Measurements from ENCODE around the gene GPHN. TPM values are rescaled to one million over a fixed set of nuclear protein-coding genes. Genes with fewer than 3 reads are reported as not detected.
A peak's percentile ranks its signal among the peaks of the same experiment; 100 is the strongest.

GPHN gene
- total RNA-seq, 6 donors from 2014 or later = 24.4 to 45.1 (median 31.5) TPM

DNA sequence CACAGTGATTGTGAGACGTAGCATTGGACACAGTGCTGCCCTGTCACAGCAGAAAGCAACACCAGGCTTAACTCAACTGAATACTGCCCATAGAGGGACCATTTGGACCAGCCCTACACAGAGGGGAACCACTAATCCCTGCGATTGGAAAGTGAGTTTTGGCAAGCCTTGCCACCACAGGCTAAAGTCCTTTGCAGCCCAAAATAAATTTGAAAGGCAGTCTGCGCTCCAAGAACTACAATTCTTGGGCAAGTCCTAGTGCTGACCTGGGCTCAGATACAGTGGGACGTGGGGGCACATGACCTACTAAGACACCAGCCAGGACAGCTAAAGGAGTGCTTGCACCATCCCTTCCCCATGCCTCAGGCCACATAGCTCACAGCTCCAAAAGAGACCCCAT is 349.9 kb downstream of the GPHN start:
- H3K27ac ChIP-seq = no peak overlapping the region
- no peaks in the 10 kb centered on the region for H3K4me1 ChIP-seq
- no peaks in the 10 kb centered on the region for H3K9me3 ChIP-seq
- 93 to 100% methylated on average over 2 to 4 of the region's 4 CpGs for WGBS, 2 donors
- DNase-seq (no peak), ATAC-seq (ENCODE audit: low FRiP score in 2 of 2) (peak in 1 of 2 donors; percentile 43)
- H3K4me3 ChIP-seq = no peak overlapping the region
- TF ChIP-seq, protein P1, sequence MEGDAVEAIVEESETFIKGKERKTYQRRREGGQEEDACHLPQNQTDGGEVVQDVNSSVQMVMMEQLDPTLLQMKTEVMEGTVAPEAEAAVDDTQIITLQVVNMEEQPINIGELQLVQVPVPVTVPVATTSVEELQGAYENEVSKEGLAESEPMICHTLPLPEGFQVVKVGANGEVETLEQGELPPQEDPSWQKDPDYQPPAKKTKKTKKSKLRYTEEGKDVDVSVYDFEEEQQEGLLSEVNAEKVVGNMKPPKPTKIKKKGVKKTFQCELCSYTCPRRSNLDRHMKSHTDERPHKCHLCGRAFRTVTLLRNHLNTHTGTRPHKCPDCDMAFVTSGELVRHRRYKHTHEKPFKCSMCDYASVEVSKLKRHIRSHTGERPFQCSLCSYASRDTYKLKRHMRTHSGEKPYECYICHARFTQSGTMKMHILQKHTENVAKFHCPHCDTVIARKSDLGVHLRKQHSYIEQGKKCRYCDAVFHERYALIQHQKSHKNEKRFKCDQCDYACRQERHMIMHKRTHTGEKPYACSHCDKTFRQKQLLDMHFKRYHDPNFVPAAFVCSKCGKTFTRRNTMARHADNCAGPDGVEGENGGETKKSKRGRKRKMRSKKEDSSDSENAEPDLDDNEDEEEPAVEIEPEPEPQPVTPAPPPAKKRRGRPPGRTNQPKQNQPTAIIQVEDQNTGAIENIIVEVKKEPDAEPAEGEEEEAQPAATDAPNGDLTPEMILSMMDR (IDR thresholded peaks at IDR 0.05) = no peak
- no peak for TF ChIP-seq POLR2AphosphoS5 (IDR thresholded peaks at IDR 0.05)
- no peak for TF ChIP-seq POLR2A (IDR thresholded peaks at IDR 0.05)
- no peak for TF ChIP-seq EP300 (IDR thresholded peaks at IDR 0.05)
- no peaks in the 10 kb centered on the region for H3K36me3 ChIP-seq
- H3K27me3 ChIP-seq = no peaks in the 10 kb centered on the region

DNA sequence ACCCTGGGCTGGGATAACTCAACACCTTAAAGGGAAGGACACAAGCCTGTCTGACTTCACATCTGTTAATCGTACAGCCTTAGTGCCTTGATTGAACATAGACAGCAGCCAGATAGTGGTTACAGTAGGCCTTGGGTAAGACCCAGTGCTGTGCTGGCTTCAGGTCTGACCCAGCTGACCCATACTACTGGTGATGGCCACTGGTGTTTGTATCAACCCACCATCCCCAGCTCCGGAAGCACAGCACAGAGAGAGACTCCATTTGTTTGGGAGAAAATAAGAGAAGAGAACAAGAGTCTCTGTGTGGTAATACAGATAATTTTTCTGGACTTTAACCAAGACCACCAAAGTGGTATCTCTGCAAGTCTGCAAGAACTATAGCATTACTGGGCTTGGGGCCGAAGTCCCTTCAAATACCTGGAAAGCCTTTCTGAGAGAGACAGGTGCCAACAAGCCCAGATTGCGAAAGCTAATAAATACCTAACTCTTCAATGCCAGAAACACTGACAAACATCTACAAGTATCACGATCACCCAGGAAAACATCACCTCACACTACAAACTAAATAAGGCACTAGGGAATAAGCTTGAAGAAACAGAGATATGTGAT is 351.2 kb downstream of the GPHN start:
- no peaks in the 10 kb centered on the region for H3K4me1 ChIP-seq
- TF ChIP-seq POLR2AphosphoS5 (IDR thresholded peaks at IDR 0.05) (no peak), EP300 (IDR thresholded peaks at IDR 0.05) (no peak), POLR2A (IDR thresholded peaks at IDR 0.05) (no peak)
- TF ChIP-seq, protein P1 (IDR thresholded peaks at IDR 0.05) = no peak
- WGBS, 2 donors = 95 to 97% methylated on average over 5 of the region's 5 CpGs
- H3K9me3 ChIP-seq = no peaks in the 10 kb centered on the region
- H3K27ac ChIP-seq = no peak overlapping the region
- DNase-seq = no peak
- H3K4me3 ChIP-seq = no peak overlapping the region
- no peaks in the 10 kb centered on the region for H3K27me3 ChIP-seq
- ATAC-seq (ENCODE audit: low FRiP score in 2 of 2) = no peak
- H3K36me3 ChIP-seq = no peaks in the 10 kb centered on the region

DNA sequence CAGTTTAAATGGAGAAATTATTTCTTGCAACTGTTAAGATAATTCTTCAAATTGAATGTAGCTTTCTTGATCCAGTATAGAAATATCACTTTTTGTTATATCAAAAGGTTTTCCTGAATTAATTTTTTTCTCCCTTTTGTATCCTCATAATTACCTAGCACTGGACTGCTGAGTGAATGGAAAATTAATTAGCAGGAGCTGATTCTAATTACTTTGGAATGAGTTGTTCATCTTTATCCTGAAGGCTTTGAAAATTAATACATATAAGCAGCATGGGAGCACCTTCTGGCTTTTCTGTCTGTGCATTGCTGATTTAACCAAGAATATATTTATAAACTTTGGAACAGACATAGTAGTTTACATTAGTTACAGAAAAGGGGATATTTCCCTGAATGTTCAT is 373.6 kb downstream of the GPHN start:
- Histone ChIP-seq H3K4me3 (no peak overlapping the region), H3K27ac (no peak overlapping the region), H3K27me3 (no peaks in the 10 kb centered on the region), H3K36me3 (no peaks in the 10 kb centered on the region), H3K4me1 (no peaks in the 10 kb centered on the region), H3K9me3 (peaks cover 0 to 5% (median 0%) of the 10 kb centered on the region in 4 donors)
- DNase-seq = no peak
- no peak for ATAC-seq (ENCODE audit: low FRiP score in 2 of 2)
- TF ChIP-seq POLR2AphosphoS5 (IDR thresholded peaks at IDR 0.05) (no peak), EP300 (IDR thresholded peaks at IDR 0.05) (no peak), POLR2A (IDR thresholded peaks at IDR 0.05) (no peak)
- TF ChIP-seq, protein P1 (IDR thresholded peaks at IDR 0.05) = no peak

DNA sequence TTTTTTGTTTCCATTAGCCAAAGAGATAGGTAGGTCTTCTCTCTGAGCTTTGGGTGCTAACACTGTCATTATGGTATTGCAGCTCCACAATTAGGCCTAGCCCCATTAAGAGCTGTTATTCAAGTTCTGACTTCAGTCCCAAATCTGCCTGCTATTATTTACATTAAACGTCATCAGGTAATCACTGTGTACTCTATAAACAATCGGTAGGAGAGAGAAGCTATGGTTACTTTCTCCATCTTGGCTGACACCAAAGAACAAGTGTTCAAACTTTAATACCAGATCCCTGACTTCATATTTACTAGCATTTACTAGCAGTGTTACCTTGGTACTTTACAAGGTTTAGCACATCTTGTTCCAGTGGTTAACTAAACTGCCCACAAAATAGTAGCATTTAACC is 376.2 kb downstream of the GPHN start:
- DNase-seq (no peak), ATAC-seq (ENCODE audit: low FRiP score in 2 of 2) (no peak)
- H3K36me3 ChIP-seq = no peaks in the 10 kb centered on the region
- H3K27me3 ChIP-seq = no peaks in the 10 kb centered on the region
- no peak overlapping the region for H3K4me3 ChIP-seq
- no peaks in the 10 kb centered on the region for H3K4me1 ChIP-seq
- TF ChIP-seq POLR2A (IDR thresholded peaks at IDR 0.05) (no peak), EP300 (IDR thresholded peaks at IDR 0.05) (no peak), POLR2AphosphoS5 (IDR thresholded peaks at IDR 0.05) (no peak)
- TF ChIP-seq, protein P1 (IDR thresholded peaks at IDR 0.05) = no peak
- no peak overlapping the region for H3K27ac ChIP-seq
- 74 to 75% methylated on average over 2 of the region's 2 CpGs for WGBS, 2 donors
- peaks cover 0 to 15% (median 2%) of the 10 kb centered on the region in 4 donors for H3K9me3 ChIP-seq

DNA sequence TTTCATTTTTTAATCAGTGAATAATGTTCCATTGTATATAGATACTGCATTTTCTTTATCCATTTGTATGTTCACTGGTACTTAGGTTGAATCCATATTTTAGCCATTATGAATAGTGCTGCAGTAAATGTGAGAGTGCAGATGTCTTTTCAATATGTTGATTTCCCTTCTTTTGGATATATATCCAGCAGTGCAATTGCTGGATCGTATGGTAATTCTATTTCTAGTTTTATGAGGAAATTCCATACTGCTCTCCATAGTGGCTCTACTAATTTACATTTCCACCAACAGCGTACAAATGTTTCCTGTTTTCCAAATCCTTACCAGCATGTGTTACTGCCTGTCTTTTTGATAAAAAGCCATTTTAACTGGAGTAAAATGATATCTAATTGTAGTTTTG is 392.8 kb downstream of the GPHN start:
- Histone ChIP-seq H3K36me3 (no peaks in the 10 kb centered on the region), H3K4me1 (no peaks in the 10 kb centered on the region), H3K27me3 (no peaks in the 10 kb centered on the region), H3K4me3 (no peak overlapping the region), H3K9me3 (no peaks in the 10 kb centered on the region), H3K27ac (no peak overlapping the region)
- TF ChIP-seq POLR2AphosphoS5 (IDR thresholded peaks at IDR 0.05) (no peak), EP300 (IDR thresholded peaks at IDR 0.05) (no peak), POLR2A (IDR thresholded peaks at IDR 0.05) (no peak)
- TF ChIP-seq, protein P1 (IDR thresholded peaks at IDR 0.05) = no peak
- no peak for DNase-seq
- 70 to 80% methylated on average over 2 of the region's 2 CpGs for WGBS, 2 donors
- no peak for ATAC-seq (ENCODE audit: low FRiP score in 2 of 2)

Measured in upper lobe of left lung (tissue), 6 donors.